Measurements from ENCODE around the gene ATAD3C.
"Not testable (repeated sequence)": the region's sequence is repeated elsewhere in the genome, so short reads cannot be mapped to it uniquely, and the experiment has no call there.

ATAD3C gene

DNA sequence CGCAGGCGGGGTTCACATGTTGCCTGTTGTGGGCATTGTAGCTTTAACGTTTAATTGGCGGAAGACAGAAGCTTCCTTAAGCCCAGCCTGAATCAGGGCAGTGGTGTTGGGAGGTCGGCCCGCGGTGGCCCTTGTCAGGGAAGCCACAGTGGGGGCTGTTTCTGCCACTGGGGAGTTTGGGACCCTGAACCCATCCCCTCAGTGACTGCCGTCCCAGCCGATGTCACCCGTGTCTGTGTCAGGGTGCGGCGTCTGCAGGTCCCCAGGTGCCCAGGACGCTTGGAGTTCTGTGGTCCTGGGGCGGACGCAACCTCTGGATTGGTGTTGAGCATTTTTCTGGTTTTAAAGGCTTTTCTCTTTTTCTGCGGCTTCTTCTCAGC, 31.0 kb downstream of the ATAD3C start:
- DNase-seq: not testable (repeated sequence)

DNA sequence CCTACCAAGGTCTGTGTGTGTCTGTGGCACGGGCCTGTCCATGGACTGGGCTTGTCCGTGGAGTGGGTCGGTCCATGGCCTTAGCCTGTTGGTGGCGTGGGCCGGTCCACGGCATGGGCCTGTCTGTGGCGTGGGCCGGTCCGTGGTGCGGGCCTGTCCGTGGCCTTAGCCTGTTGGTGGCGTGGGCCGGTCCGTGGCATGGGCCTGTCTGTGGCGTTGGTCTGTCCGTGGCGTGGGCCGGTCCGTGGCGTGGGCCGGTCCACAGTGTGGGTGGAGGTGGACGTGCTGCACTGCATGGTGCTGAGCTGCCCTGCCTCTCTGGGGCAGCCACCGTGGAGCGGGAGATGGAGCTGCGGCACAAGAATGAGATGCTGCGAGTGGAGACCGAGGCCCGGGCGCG, 32.3 kb downstream of the ATAD3C start:
- not testable (repeated sequence) for DNase-seq

DNA sequence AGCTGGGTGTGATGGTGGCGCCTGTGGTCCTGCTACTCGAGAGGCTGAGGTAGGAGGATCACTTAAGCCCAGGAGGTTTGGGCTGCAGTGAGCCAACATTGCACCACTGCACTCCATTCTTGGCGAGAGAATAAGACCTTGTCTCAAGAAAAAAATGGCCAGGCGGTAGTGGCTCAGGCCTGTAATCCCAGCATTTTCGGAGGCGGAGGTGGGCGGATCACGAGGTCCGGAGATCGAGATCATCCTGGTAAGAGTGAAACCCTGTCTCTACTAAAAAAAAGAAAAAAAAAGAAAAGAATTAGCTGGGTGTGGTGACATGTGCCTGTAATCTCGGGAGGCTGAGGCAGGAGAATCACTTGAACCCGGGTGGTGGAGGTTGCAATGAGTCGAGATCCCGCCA, 33.4 kb downstream of the ATAD3C start:
- DNase-seq: no peak

DNA sequence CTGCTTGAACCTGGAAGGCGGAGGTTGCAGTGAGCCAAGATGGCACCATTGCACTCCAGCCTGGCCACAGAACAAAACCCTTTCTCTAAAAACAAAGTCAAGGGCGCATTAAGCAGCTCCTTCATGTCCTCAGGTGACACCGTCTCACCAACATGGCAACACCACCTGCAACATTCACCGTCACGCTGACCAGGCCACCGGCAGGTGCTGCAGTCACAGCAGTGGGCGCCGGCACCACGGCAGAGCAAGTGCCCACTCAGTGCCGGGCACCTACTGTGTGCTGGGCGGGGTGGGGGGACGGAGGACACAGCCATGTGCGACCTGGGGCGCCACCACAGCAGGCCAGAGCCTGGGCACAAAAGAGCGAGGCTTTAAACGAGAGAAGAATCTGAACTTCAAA, 34.2 kb downstream of the ATAD3C start:
- DNase-seq: no peak

DNA sequence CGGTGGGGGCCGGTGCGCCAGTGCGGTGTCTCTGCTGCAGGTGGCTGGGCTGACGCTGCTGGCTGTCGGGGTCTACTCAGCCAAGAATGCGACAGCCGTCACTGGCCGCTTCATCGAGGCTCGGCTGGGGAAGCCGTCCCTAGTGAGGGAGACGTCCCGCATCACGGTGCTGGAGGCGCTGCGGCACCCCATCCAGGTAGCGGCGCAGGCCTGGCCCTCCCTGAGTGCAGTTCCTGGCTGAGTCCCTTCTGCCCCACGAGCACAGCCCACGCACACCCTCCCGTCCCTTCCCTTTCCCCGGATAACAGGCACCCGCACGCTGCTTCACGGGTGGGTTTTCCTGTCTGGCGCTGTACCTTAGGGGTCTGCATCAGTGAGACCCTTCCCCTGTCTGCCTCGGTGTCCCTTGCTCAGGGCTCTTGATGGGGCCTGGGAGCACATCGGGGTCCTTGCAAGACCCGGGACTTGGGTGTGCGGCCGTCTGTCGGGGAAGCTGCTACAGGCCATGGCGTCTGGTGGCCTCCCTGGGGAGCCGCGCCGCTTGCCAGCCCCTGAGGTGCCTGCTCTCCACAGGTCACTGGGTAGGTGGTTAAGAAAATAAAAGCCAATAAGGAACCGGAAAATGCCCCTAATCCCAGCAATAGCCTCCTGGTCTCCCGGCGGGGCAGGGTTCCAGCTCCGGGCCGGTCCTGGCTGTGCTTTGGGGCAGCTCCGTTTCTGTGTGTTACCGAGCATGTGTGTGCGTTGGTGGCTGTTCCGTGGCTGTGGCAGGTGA, 35.7 kb downstream of the ATAD3C start:
- not testable (repeated sequence) for DNase-seq

DNA sequence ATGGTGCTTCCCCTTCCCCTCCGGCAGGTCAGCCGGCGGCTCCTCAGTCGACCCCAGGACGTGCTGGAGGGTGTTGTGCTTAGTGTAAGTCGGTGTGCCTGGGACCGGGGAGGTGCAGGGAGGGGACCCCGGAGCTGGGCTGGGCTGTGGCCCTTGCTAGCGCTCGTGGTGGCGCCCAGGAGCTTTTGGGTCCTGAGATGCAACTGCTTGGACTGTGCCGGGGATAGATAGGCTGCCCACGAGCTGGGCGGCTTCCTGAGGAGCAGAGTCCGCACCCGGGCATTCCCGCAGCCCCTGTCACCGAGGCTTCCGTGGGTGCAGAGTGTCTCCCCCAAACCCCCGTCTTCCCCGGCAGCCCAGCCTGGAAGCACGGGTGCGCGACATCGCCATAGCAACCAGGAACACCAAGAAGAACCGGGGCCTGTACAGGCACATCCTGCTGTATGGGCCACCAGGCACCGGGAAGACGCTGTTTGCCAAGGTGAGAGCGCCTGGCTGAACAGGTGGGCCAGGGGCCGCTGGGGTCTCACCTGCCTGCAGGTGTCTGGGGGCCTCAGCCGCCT, 36.3 kb downstream of the ATAD3C start:
- not testable (repeated sequence) for DNase-seq

DNA sequence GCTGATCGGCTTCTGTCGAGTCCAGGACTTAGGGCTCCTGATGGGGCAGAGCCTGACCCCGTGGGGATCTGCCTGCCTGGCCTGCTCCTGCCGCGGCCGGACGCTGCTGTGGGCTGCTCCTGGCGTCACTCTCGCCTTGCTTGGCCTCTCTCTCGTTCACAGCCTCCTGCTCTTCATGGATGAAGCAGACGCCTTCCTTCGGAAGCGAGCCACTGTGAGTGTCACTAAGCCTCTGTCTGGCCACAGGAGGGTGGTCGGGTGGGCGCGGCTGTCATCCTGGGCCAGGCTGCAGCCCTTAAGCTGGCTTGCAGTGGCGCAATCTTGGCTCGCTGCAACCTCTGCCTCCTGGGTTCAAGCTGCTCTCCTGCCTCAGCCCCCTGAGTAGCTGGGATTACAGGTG, 38.2 kb downstream of the ATAD3C start:
- DNase-seq: no peak

DNA sequence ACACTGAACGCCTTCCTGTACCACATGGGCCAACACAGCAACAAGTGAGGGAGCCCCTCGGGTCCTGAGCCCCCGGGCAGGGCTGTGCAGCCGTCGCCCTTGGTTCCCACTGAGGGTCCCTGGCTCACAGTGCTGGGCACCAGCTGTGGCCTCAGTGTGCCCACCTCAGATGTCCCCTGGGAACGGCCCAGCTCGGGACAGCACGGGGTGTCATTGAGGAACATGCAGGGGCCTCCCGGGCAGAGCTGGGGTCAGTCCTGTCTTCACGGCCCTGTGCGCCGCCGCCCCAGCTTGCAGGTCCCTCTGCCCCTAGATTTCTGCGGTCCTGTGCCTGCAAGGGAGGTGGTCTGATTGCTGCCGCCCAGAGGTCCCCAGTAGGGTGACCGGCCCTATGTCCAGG, 39.7 kb downstream of the ATAD3C start:
- DNase-seq: no peak

DNA sequence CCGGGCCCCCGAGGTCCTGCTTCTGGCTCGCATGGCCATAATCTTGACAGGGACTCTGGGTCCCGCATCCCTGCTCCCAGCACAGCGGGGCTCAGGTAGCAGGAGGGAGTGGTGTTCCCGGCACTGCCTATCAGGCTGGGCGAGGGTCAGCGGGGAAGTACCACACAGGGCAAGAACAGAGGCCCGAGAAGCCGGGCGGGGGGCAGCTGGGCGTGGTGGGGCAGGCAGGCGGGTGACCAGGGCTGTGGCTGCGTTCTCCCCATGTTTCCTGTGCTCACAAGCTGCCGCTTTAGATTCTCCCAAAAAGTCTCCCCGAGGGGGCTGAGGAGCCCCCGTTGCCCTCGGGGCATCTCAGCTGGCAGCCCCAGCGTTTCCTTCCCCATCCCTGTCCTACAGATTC, 40.4 kb downstream of the ATAD3C start:
- no peak for DNase-seq

DNA sequence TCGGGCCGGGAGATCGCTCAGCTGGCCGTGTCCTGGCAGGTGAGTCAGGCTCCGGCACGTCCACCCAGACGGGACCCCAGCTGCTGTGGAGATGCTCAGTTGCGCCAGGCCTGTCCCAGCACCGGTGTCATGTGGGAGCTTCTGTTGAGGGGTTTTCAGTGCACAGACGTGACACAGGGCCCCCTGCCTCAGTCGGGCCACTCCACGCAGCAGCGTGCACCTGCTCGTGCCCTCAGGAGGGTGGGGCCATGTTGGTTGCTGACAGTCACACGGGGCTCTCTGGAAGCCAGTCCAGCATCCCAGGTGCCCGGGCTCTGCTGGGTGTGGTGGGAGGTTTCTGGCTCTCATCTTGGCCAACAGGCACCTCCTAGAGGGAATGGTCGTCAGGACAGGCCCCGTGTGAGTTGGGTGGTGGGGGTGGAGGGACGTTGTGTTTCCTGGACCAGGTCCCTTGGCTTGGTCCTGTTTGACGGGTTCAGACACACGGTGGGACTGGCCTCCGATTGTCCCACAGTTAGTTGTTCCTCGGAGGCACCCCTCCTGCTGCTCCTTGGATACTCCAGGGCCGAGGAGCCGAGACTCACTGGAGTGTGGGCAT, 41.2 kb downstream of the ATAD3C start:
- no peak for DNase-seq

DNA sequence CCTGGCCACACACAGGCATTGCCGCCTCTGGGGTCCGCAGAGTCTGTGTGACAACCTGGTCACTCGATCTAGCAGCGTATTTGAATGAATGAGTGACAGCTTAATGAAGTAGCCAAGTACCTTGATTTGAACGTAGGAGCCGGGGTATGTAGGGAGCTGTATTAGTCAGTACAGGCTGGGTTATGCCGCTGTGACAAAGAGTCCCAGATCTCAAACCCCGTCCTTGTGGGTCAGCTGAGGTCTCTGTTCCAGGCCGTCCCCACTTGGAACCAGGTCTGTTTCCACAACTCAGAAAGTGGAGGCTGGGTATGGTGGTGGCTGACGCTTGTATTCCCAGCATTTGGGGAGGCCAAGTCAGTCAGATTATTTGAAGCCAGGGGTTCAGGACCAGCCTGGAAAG, 42.1 kb downstream of the ATAD3C start:
- no peak for DNase-seq

DNA sequence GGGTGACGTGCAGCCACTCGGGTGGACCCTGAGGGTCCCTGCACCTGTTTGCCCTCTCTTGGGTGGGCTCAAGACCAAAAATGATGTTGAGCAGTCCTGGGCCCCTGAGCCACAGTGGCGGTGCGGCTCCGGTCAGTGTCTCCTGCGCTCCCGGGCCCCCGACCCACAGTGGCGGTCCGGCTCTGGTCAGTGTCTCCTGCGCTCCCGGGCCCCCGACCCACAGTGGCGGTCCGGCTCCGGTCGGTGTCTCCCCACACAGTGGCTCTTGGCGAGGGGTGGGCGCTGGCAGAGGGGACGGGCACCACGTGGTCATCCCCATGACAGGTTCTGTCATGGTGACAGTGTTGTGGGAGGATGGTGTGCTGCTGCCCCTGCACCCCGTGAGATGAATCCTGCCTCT, 44.8 kb downstream of the ATAD3C start:
- DNase-seq: not testable (repeated sequence)

DNA sequence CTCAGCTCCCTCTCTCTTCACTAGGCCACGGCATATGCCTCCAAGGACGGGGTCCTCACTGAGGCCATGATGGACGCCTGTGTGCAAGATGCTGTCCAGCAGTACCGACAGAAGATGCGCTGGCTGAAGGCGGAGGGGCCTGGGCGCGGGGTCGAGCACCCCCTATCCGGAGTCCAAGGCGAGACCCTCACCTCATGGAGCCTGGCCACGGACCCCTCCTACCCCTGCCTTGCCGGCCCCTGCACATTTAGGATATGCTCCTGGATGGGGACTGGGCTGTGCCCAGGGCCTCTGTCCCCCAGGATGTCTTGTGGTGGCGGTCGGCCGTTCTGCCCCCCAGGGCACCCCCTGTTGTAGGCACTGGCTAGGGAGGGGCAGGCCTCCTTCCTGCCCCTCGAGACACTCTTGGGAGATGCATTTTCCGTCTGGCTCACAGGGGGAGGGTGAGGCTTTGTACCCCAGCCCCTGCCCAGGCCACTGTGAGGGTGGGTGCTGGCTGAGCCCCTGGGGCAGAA, 46.0 kb downstream of the ATAD3C start:
- DNase-seq: not testable (repeated sequence)

DNA sequence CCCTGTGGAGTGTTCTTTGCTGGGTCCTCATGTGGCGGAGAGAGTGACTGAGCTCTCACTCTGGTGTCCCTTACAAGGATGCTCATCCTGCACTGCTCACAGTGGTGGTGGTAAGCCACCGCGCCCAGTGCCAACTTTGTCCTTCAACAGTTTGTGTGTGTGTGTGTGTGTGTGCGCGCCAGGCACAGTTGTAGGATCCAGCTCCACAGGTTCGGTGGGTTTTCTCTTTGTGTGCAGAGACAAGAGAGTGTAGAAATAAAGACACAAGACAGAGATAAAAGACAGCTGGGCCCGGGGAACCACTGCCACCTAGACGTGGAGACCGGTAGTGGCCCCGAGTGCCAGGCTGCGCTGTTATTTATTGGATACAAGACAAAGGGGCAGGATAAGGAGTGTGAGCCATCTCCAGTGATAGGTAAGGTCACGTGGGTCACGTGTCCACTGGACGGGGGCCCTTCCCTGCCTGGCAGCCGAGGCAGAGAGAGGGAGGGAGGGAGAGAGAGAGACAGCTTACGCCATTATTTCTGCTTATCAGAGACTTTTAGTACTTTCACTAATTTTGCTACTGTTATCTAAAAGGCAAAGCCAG, 55.4 kb downstream of the ATAD3C start:
- DNase-seq: peak; percentile 70

DNA sequence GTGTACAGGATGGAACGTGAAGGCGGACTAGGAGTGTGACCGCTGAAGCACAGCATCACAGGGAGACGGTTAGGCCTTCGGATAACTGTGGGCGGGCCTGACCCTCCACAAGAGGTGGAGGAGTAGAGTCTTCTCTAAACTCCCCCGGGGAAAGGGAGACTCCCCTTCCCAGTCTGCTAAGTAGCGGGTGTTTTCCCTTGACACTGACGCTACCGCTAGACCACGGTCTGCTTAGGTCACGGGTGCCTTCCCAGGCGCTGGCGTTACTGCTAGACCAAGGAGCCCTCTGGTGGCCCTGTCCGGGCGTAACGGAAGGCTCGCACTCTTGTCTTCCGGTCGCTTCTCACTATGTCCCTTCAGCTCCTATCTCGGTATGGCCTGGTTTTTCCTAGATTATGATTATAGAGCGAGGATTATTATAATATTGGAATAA, 55.9 kb downstream of the ATAD3C start:
- peak; percentile 41 for DNase-seq

DNA sequence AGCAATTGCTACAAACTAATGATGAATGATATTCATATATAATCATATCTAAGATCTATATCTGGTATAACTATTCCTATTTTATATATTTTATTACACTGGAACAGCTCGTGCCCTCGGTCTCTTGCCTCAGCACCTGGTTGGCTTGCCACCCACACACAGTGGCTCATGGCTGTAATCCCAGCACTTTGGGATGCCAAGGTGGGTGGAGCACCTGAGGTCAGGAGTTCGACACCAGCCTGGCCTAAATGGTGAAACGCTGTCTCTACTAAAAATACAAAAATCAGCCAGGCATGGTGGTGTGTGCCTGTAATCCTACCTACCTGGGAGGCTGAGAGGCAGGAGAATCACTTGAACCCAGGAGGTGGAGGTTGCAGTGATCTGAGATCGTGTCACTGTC, 56.3 kb downstream of the ATAD3C start:
- not testable (repeated sequence) for DNase-seq

DNA sequence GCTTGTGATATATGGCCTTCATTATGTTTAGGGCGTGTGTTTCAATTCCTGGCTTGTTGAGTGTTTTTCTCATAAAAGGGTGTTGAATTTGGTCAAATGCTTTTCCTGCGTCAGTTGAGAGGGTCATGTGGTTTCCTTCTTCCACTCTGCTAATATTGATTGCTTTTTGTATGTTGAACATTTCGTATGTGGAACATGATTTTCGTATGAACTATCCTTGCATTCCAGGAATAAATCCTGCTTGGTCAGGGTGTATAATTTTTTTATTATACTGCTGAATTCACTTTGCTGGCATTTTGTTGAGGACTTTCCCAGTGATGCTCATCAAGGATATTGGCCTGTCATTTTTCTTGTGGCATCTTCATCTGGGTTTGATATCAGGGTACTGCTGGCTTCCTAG, 57.8 kb downstream of the ATAD3C start:
- DNase-seq: no peak

DNA sequence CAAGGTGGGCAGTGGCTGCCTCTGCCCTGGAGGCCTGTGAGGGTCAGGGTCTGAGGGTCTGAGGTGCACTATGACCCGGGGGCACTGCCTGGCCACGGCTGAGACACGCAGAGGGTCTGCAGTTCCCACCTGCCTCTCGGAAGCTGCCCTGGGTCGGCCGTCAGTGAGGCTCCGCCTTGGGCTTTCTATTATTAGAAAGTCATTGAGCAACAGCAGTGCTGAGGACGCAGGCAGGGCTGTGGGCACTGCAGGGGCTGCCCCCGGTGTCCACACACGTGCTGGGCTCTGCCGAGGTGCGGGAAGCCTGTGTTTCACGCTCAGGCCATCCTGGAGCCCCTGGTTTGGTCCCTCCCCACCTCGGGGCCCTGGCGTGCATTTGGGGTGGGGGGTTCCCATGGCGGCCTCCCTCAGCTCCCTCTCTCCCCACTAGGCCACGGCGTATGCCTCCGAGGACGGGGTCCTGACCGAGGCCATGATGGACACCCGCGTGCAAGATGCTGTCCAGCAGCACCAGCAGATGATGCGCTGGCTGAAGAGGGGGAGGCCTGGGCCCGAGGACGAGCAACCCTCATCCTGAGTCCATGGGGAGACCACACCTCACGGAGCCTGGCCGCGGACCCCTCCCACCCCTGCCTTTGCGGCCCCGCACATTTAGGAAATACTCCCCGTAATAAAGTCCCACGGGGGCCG, 59.4 kb downstream of the ATAD3C start:
- not testable (repeated sequence) for DNase-seq

DNA sequence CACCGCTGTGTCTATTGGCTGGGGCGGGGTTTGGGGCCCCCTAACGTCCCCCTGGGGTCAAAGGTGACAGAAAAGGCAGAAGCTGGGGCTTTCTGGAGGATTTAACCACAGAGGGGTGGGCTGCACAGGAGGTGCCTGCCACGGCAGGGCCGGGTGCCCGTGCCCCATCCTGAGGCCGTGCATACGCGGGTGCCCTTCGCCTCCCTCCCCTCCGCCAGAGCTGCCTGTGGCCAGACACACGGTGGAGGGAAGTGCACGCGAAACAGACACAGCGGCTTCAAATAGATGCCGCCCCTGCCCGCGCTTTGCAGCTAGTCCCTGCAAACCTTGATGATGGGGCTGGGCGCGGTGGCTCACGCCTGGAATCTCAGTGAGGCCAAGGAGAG, 60.0 kb downstream of the ATAD3C start:
- not testable (repeated sequence) for DNase-seq

DNA sequence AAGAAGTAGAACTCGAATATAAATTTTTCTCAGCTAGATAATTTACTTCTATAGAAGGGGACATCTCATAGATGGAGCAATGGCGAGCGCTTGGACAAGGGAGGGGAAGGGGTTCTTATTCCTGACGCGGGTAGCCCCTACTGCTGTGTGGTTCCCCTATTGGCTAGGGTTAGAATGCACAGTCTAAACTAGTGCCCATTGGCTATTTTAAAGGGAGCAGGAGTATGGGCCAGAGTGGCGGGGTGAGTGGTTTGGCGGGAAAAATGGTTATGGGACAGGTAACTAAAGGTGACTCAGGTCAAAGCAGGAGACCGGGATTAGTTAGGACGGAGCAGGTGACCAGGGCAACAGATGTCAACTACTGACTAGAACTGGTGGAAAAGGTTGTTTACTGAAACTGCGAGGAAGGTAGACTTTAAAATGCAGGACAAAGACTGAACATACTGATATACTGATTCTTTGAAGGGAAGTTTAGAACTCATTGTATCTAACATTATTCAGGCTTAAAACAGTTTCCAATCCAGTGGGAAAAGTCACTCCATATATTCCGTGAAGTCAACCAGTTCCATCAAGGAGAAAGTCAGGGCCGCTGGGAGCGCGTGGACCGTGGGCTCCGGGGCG, 61.5 kb downstream of the ATAD3C start:
- peak; percentile 59 for DNase-seq

DNA sequence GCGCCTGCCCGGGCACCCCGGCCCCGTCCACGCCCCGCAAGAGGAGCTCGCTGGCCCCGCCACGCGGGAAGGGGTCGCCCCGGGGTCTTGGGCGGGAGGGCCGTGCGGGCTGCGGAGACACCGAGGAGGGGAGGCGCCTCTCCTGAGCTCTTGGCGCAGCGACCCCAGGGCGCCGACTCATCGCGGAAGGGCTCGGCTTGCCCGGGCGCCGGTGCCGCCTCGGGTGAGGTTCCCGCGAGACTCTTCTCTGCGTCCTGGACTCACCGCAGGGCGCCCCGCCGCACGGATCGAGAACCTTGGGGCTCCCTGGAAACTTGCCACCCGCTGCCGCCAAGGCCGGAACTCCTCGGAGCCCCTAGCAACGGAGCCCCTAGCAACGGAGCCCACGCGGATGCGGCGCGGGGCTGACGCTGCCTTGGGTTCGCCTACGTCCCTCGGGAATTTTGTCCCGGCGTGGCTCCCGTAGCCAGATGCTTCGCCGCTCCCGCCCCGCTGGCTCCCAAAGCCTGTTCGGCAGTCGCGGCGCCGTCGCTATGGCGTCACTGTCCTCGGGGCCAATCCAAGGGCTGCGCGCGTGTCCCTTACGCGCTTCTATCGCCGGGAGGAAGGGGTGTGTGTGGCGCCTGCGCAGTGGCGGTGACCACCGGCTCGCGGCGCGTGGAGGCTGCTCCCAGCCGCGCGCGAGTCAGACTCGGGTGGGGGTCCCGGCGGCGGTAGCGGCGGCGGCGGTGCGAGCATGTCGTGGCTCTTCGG, 62.2 kb downstream of the ATAD3C start, which contains the start of gene ATAD3A:
Gene ATAD3A, plus strand, starts transcription at position 630 of the 753 bp plus-strand sequence. Its CDS starts 107 bp downstream, at position 737.
- peak; percentile 98 for DNase-seq

DNA sequence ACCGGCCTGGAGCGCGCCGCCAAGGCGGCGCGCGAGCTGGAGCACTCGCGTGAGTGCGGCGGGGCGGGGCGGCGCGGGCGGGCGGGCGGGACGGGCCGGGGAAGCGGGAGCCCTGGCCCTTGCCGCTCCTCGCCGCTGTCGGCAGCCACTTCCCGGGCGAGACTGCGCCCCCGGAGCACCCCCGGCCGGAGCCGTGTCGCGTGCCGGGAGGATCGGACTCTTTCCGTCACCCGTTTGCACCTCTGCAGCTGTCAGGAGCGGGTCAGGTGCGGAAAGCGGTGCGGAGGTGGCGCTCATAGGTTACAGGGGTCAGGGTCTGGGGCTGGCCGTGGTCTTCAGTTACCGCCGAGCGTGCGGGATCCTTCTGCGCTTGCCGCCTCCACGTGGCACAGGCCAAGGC, 62.9 kb downstream of the ATAD3C start:
- peak; percentile 8 for DNase-seq
